ENCODE results near the gene GRB2. TPM values are rescaled to one million over a fixed set of nuclear protein-coding genes. Genes with fewer than 3 reads are reported as not detected.

The GRB2 gene
- total and polyA plus RNA-seq, 10 of the 15 experiments (the other 5 are each of a cell fraction or from before 2014, with no cell fraction given) = 113 to 268 (median 158) TPM

- 63% methylated on average over 5 of the region's 5 CpGs for WGBS (ENCODE audit: insufficient coverage, insufficient replicate concordance, low lambda C conversion rate, missing lambda C conversion rate)
- DNase-seq (ENCODE audit: low read depth, low spot score) (no peak), ATAC-seq (no peak), FAIRE-seq (no peak)
- no peaks in the 10 kb centered on the region for H3K9me3 ChIP-seq (replicated peaks; ENCODE audit: control insufficient read depth, insufficient read depth, low read length)
- intact Hi-C loops (cut with micrococcal nuclease; ENCODE audit: unreplicated experiment) (no loop called here), in situ Hi-C loops (cut with MboI) (no loop called here)
- H3K27me3 ChIP-seq (replicated peaks in 1 of 2; ENCODE audit: control insufficient read depth in 2 of 2, insufficient read depth in 2 of 2, low read length in 1 of 2) = no peaks in the 10 kb centered on the region
- H3K79me2 ChIP-seq (ENCODE audit: control insufficient read depth, insufficient read depth, low read length) = peaks cover 58% of the 10 kb centered on the region
- ChIA-PET SMC1A (ENCODE audit: uncharacterized antibody, unreplicated experiment) (interaction anchor here (0.5 to 8.7 kb wide), 12 partner anchors 13 to 96 kb away, joined by 3 to 115 read pairs (median 4); partner anchors contain the start of genes GGA3, MRPS7 and SLC25A19), POLR2A (interaction anchor here (0.5 to 2.4 kb wide), 13 partner anchors 10 to 89 kb away, joined by 3 to 13 read pairs (median 5); partner anchors contain the start of gene SLC25A19), CTCF (interaction anchor here (0.9 to 13.8 kb wide), 8 partner anchors 16 to 125 kb away, joined by 3 to 182 read pairs (median 6); partner anchors contain the start of gene GRB2), RAD21 (ENCODE audit: unreplicated experiment) (interaction anchor here (0.9 to 16.3 kb wide), 10 partner anchors 11 to 86 kb away, joined by 3 to 364 read pairs (median 5); partner anchors contain the start of genes GRB2 and SLC25A19)
- no TSS peak for BruUV-seq (replicated peaks)
- no peak overlapping the region for H2AFZ ChIP-seq (ENCODE audit: control insufficient read depth, low read depth, low read length)
- no peak for TF ChIP-seq PAX8 (IDR thresholded peaks at IDR 0.05)
- TF ChIP-seq CTCF (IDR thresholded peaks at IDR 0.05 in 2 of 3, conservative IDR thresholded peaks at IDR 0.05 in 1 of 3; ENCODE audit: control insufficient read depth in 2 of 3, extremely low read depth in 1 of 3, insufficient read depth in 1 of 3, low read depth in 3 of 3, low read length in 3 of 3) = no peak
- no peak for TF ChIP-seq CBX3 (IDR thresholded peaks at IDR 0.05; ENCODE audit: borderline replicate concordance, low read depth)
- no peak for TF ChIP-seq MTA2 (IDR thresholded peaks at IDR 0.05; ENCODE audit: low read depth)
- no peak for TF ChIP-seq BRCA1 (IDR thresholded peaks at IDR 0.05; ENCODE audit: low read depth, low read length)
- TF ChIP-seq MAX (IDR thresholded peaks at IDR 0.05; ENCODE audit: low read depth, low read length) = no peak
- TF ChIP-seq NKRF (conservative IDR thresholded peaks at IDR 0.05) = no peak
- H3K36me3 ChIP-seq (ENCODE audit: control insufficient read depth in 2 of 2, insufficient read depth in 2 of 2, low read length in 1 of 2) = peaks cover 23 to 34% of the 10 kb centered on the region in 2 experiments
- peaks cover 34% of the 10 kb centered on the region for H3K4me1 ChIP-seq (ENCODE audit: control insufficient read depth, insufficient read depth, low read length)
- H3K4me3 ChIP-seq = no peak overlapping the region
- H3K4me2 ChIP-seq (ENCODE audit: control insufficient read depth, insufficient read depth) = peak overlapping the region; percentile 35; the same call in 1 of the 2 replicates
- H4K20me1 ChIP-seq (ENCODE audit: control insufficient read depth, insufficient read depth) = peaks cover 5% of the 10 kb centered on the region; the same call in 1 of the 2 replicates
- no peak overlapping the region for H3K9ac ChIP-seq (ENCODE audit: control insufficient read depth, insufficient read depth, low read length)
- peak overlapping the region; percentile 64 for H3K27ac ChIP-seq (ENCODE audit: control insufficient read depth, insufficient read depth)
Observed at GRCh38 chr17:75326226-75326848, 79.1 kb downstream of the GRB2 start.

All from GM12878 (cell line).